K562 (cell line): ENCODE results near the gene CLUH. TPM values are rescaled to one million over a fixed set of nuclear protein-coding genes. Genes with fewer than 3 reads are reported as not detected.

Experiments used
- ATAC-seq: fragments of 200-7000 bp; cut with Tn5 transposase; 3 replicates; pipeline ENCODE4 v1.9.1; 2020; ENCODE audit warnings: moderate library complexity
- BruUV-seq: library from RNA; stranded (reverse); fragments of 400-500 nt; replicated peaks from 2 replicates; lab custom pipeline; 2021; lab: Mats Ljungman, UMichigan
- CTCF ChIA-PET: fragments of 300-600 bp; formaldehyde crosslinking; extraction: SDS; loops from one replicate; lab custom pipeline; 2021; ENCODE audit warnings: low intra/inter-chr PET ratio; lab: Yijun Ruan, JAX
- POLR2A ChIA-PET: fragments of 300-600, 350-650 bp; sonication (Branson Sonifier 250); formaldehyde crosslinking; extraction: SDS; loops from one replicate; lab custom pipeline; 2021; ENCODE audit warnings: antibody characterized with exemption, inconsistent platforms; lab: Yijun Ruan, JAX
- DNase-seq, 4 experiments: peaks; one replicate each; pipeline versions ENCODE4 v3.0.0 to v3.0.0-alpha.2; 2011 to 2018; ENCODE audit warnings: low spot score in 3 of 4, mixed read lengths in 3 of 4; ENCODE audit errors: extremely low read depth in 1 of 4
- FAIRE-seq: peaks from 2 replicates; lab custom pipeline; 2011; peaks lifted over from hg19 to GRCh38; lab: Jason Lieb, UNC
- H2AFZ ChIP-seq: 2 replicates; pipeline ENCODE4 v1.6.0; 2011; ENCODE audit warnings: low read depth, low read length, control low read depth, inconsistent platforms
- H3K27ac ChIP-seq: fragments of 200-600 bp; 3 replicates; pipeline ENCODE4 v1.8.0; 2011; ENCODE audit warnings: low read depth, mild to moderate bottlenecking, control low read depth, inconsistent platforms, low read length, moderate library complexity, mixed read lengths; ENCODE audit errors: extremely low read depth
- H3K27me3 ChIP-seq, 2 experiments: fragments of 300-600 bp in 1 of 2; 2 replicates in 1 of 2; 3 replicates in 1 of 2; pipeline versions ENCODE4 v1.6.0 to v1.8.0; 2011; ENCODE audit warnings: inconsistent platforms in 2 of 2, low read length in 2 of 2, mild to moderate bottlenecking in 1 of 2, mixed read lengths in 1 of 2, moderate library complexity in 1 of 2; ENCODE audit not compliant: control insufficient read depth in 2 of 2, insufficient read depth in 2 of 2
- H3K36me3 ChIP-seq: fragments of 300-600 bp; 3 replicates; pipeline ENCODE4 v1.8.0; 2011; ENCODE audit warnings: mild to moderate bottlenecking, low read length, inconsistent platforms; ENCODE audit not compliant: control insufficient read depth, insufficient read depth
- H3K4me1 ChIP-seq, 2 experiments: fragments of 200-600 bp in 1 of 2; replicated peaks in 1 of 2; 2 replicates in 1 of 2; 3 replicates in 1 of 2; pipeline versions ENCODE4 v1.5.1 to v1.8.0; 2011; ENCODE audit warnings: inconsistent platforms in 2 of 2, low read length in 2 of 2, mild to moderate bottlenecking in 1 of 2, mixed read lengths in 1 of 2, moderate library complexity in 1 of 2; ENCODE audit not compliant: control insufficient read depth in 2 of 2, insufficient read depth in 2 of 2
- H3K4me2 ChIP-seq: 2 replicates; pipeline ENCODE4 v1.6.1; 2011; ENCODE audit warnings: low read length, control low read depth, inconsistent platforms, mixed read lengths; ENCODE audit not compliant: insufficient read depth
- H3K4me3 ChIP-seq: fragments of 200-600 bp; sonication (generic), shearing (Covaris generic); 2 replicates; pipeline ENCODE4 v1.5.1; 2016; ENCODE audit warnings: control low read depth, inconsistent platforms
- H3K79me2 ChIP-seq: fragments of 200-600 bp; 3 replicates; pipeline ENCODE4 v1.8.0; 2011; ENCODE audit warnings: low read length, inconsistent platforms; ENCODE audit not compliant: control insufficient read depth, insufficient read depth
- H3K9ac ChIP-seq, 2 experiments: 2 replicates each; pipeline versions ENCODE4 v1.6.0 to v1.6.1; 2011; ENCODE audit warnings: low read depth in 2 of 2, low read length in 2 of 2, control low read depth in 1 of 2, inconsistent platforms in 1 of 2, mild to moderate bottlenecking in 1 of 2, mixed read lengths in 1 of 2; ENCODE audit not compliant: insufficient read depth in 1 of 2
- H3K9me1 ChIP-seq: one replicate; pipeline ENCODE4 v1.6.0; 2011; ENCODE audit warnings: inconsistent platforms, mild to moderate bottlenecking, low read length, moderate library complexity; ENCODE audit not compliant: control insufficient read depth, insufficient read depth
- H3K9me3 ChIP-seq: replicated peaks from 2 replicates; pipeline ENCODE4 v1.5.1; 2011; ENCODE audit warnings: low read depth, low read length, inconsistent platforms; ENCODE audit not compliant: control insufficient read depth, insufficient read depth
- H4K20me1 ChIP-seq: replicated peaks from 2 replicates; pipeline ENCODE4 v1.6.1; 2011; ENCODE audit warnings: low read length, inconsistent platforms, mixed read lengths; ENCODE audit not compliant: control insufficient read depth, insufficient read depth
- CHD1 ChIP-seq: fragments of 200-600 bp; sonication (generic); IDR thresholded peaks from one replicate; pipeline ENCODE4 v1.6.1; 2012; ENCODE audit warnings: mild to moderate bottlenecking, moderate library complexity, low read length, inconsistent platforms
- E2F1 ChIP-seq: sonication (generic); formaldehyde crosslinking; IDR thresholded peaks from 2 replicates; pipeline ENCODE4 v1.8.1; 2023; ENCODE audit warnings: mild to moderate bottlenecking, missing genetic modification reagents, moderate library complexity
- FOXM1 ChIP-seq, 2 experiments: fragments of 450-650 bp in 1 of 2; sonication (generic) in 1 of 2; formaldehyde crosslinking in 1 of 2; IDR thresholded peaks; 2 replicates each; pipeline versions ENCODE4 v1.6.1 to v1.9.0; 2017 to 2022; ENCODE audit warnings: low read depth in 2 of 2, mild to moderate bottlenecking in 2 of 2, missing genetic modification reagents in 1 of 2, moderate library complexity in 1 of 2
- KAT8 ChIP-seq: fragments of 450-650 bp; IDR thresholded peaks from 2 replicates; pipeline ENCODE4 v1.6.1; 2016; ENCODE audit warnings: low read depth, mild to moderate bottlenecking
- PRPF4 ChIP-seq: fragments of 200-400 bp; formaldehyde crosslinking; IDR thresholded peaks from one replicate; pipeline ENCODE4 v1.6.1; 2017; ENCODE audit warnings: low read length, low read depth, mild to moderate bottlenecking; ENCODE audit not compliant: insufficient read depth, poor library complexity, severe bottlenecking
- RHOXF2B ChIP-seq: fragments of 250-450 bp; sonication (Bioruptor Pico); conservative IDR thresholded peaks from 2 replicates; pipeline ENCODE4 v1.5.1; 2021
- RNF219 ChIP-seq: fragments of 250-450 bp; sonication (Bioruptor Pico); IDR thresholded peaks from 2 replicates; pipeline ENCODE4 v1.5.0; 2022; ENCODE audit warnings: mild to moderate bottlenecking
- TFE3 ChIP-seq: fragments of 450-650 bp; formaldehyde crosslinking; IDR thresholded peaks from 2 replicates; pipeline ENCODE4 v1.4.0; 2020; ENCODE audit warnings: mild to moderate bottlenecking, mixed read lengths
- TGIF2 ChIP-seq: sonication (generic); formaldehyde crosslinking; IDR thresholded peaks from 2 replicates; pipeline ENCODE4 v1.8.1; 2022; ENCODE audit warnings: mild to moderate bottlenecking, missing genetic modification reagents, moderate library complexity
- ZNF124 ChIP-seq: sonication (generic); formaldehyde crosslinking; IDR thresholded peaks from 2 replicates; pipeline ENCODE4 v1.8.1; 2022; ENCODE audit warnings: missing genetic modification reagents
- WGBS: fragments of 100-300 bp; shearing (Covaris generic); methylation state at CpG from one replicate; pipeline ENCODE4 v1.1.6; 2016; ENCODE audit warnings: low coverage, mixed read lengths; ENCODE audit not compliant: insufficient coverage; ENCODE audit errors: missing lambda C conversion rate; 5-methylcytosine and 5-hydroxymethylcytosine counted together
- in situ Hi-C: fragments of 300-500 bp; cut with MboI; formaldehyde crosslinking; loops from 4 replicates; pipeline ENCODE4 v1.15.0; 2018; ENCODE audit warnings: inconsistent platforms, mixed read lengths
- intact Hi-C: fragments of 100-400 bp; cut with micrococcal nuclease; formaldehyde crosslinking; loops from 2 replicates; pipeline ENCODE4 v1.14.2; 2022
- polyA plus RNA-seq, 8 experiments: library from polyadenylated mRNA; depleted of rRNA in 4 of 8; stranded (reverse) in 5 of 8; unstranded in 3 of 8; fragments of >200 nt; fragmentation: Nextera tagmentation in 2 of 8; fragmentation: Illumina TruSeq in 1 of 8; extraction: Ambion mirVana in 2 of 8; extraction: Trizol in 1 of 8; gene quantifications; 2 replicates each; pipeline versions ENCODE4 v1.2.1 to v1.2.3, GENCODE V29; 2011 to 2014; ENCODE audit warnings: inconsistent platforms in 1 of 8, missing spikeins in 1 of 8
- total RNA-seq, 7 experiments: library from RNA; depleted of rRNA in 6 of 7; stranded (reverse); fragments of >200 nt in 6 of 7; fragmentation: Illumina TruSeq in 2 of 7; extraction: Trizol in 2 of 7; gene quantifications; 2 replicates each; pipeline versions ENCODE4 v1.2.1 to v1.2.3, GENCODE V29; 2011 to 2021; ENCODE audit warnings: low replicate concordance in 1 of 7

The CLUH gene
- total and polyA plus RNA-seq, 9 of the 15 experiments (the other 6 are each of a cell fraction or from before 2014, with no cell fraction given), result 0.21 to 140 (median 33.2) TPM

- no peak for TF ChIP-seq E2F1 (CRISPR knock-in tag)
- no peak for TF ChIP-seq RNF219 (CRISPR knock-in tag)
- TF ChIP-seq FOXM1 (IDR thresholded peaks at IDR 0.05; ENCODE audit: low read depth), result no peak
- TF ChIP-seq FOXM1 (CRISPR knock-in tag; IDR thresholded peaks at IDR 0.05; ENCODE audit: low read depth), result no peak
- TF ChIP-seq KAT8, result no peak
Measured at GRCh38 chr17:2683912-2684311, 27.7 kb downstream of the CLUH start (continued).

- Histone ChIP-seq H4K20me1 (0 out of 2 replicates have a peak, but pooled peaks cover 3% of the 10 kb centered on the region), H3K4me3 (no peak overlapping the region), H3K79me2 (no peaks in the 10 kb centered on the region), H3K36me3 (peaks cover 48% of the 10 kb centered on the region; the same call in 2 of the 3 replicates), H3K4me1 (peaks cover 0 to 5% of the 10 kb centered on the region in 2 experiments; a peak in 2 of 5 replicates), H3K9ac (no peak overlapping the region), H2AFZ (no peak overlapping the region), H3K4me2 (no peak overlapping the region), H3K9me1 (no peaks in the 10 kb centered on the region), H3K27ac (no peak overlapping the region), H3K9me3 (no peaks in the 10 kb centered on the region), H3K27me3 (no peaks in the 10 kb centered on the region)
- TF ChIP-seq ZNF124 (CRISPR knock-in tag) (no peak), TFE3 (CRISPR knock-in tag) (no peak), RHOXF2B (CRISPR knock-in tag) (no peak), PRPF4 (no peak), TGIF2 (CRISPR knock-in tag) (no peak), CHD1 (no peak)
- 57% methylated on average over 3 of the region's 3 CpGs for WGBS
- ChIA-PET CTCF (no interaction called here), POLR2A (no interaction called here)
- DNase-seq (no peak), FAIRE-seq (no peak), ATAC-seq (no peak)
- intact Hi-C loops, result no loop called here
- no TSS peak for BruUV-seq
- in situ Hi-C loops, result no loop called here
Measured at GRCh38 chr17:2682176-2682938, 29.2 kb downstream of the CLUH start.
